Left kidney (tissue), 2 donors: ENCODE measurements around the gene IL20RA. TPM values are rescaled to one million over a fixed set of nuclear protein-coding genes. Genes with fewer than 3 reads are reported as not detected.

ENCODE experiments used
- DNase-seq: peaks from one replicate; pipeline ENCODE4 v3.0.0-alpha.2; 2013
- polyA plus RNA-seq: library from polyadenylated mRNA; unstranded; fragments of 120-200 nt; gene quantifications from one replicate; pipeline ENCODE4 v1.2.1, GENCODE V29; 2013; ENCODE audit not compliant: insufficient read length

The IL20RA gene
- polyA plus RNA-seq, 1 donor = 2.1 TPM

DNA sequence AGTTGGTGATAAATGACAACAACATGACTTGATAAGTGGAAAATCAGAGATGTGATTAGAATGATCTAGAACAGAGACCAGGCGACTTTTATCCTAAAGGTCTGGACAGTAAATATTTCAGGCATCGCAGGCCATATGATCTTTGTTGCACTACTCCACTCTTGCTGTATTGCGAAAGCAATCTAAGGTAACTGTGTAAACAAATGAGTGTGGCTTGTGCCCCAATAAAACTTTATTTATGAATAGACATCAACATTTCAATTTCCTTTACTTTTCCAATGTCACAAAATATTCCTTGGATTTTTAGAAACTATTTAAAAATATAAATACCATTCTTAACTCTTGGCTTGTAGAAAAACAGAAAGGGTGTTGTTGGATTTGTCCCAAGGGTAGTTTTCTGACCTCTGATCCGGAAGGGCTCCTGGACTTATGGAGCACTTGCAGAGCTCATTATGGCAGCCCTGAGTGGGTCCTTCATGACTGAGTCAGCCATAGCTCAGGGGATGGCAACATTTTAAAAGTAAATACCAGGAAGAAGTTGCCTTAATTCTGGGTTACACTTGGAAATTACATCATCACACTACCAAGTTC lies 34.5 kb downstream of the IL20RA start:
- DNase-seq = no peak

DNA sequence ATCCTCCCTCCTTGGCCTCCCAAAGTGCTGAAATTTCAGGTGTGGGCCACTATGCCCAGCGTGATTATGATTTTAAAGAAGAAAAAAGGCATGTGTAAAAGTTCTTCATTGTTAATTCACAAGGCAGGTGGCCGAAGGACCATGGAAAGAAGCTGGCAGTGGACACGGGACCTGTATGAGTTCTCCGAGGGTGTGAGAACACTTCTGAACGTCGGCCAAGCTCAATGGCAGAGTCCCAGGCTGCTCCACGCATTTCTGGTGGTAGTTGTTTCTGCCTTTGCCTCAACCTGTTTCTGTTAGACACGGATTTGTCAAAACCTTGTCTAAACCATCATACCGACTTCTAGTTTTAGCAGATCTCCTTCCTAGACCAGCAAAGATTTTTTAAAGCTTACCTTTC lies 36.6 kb downstream of the IL20RA start:
- no peak for DNase-seq

DNA sequence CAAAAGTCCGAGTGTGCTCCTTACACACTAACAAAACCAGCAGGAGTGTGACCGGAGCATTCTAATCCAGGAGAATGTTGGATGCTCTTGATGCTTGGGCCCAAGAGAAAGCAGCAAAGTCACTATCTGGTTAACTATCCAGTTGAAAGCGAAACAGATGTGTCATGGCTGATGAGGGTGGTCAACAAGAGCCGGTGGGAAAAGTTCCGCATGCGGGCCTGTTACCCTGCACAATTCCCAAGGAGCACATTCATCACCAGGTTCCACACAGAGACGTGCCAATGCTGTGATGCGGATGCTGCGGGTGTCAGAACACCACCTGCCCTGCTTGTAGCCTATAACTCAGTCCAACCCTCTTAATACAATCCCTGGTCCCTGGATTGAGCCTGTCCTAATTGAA lies 38.7 kb downstream of the IL20RA start:
- DNase-seq = no peak

DNA sequence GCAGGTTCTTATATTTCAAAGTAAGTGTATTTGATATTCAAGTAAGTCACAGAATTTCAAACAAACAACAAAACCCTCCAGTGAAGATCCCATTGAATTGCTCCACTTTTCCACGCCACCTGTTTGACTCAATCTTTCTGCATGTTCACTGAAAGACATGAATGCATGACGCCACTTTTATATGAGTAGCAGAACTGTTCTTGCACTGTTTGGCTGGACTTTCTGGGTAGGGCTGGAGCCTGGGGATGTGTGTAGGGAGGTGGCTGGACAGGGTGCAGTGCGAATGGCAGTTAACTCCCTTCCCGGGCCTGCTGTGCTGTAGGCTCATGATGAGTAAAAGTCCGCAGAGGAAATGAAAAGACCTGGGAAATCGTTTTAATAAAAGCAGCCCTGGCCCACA lies 39.7 kb downstream of the IL20RA start:
- DNase-seq = no peak

DNA sequence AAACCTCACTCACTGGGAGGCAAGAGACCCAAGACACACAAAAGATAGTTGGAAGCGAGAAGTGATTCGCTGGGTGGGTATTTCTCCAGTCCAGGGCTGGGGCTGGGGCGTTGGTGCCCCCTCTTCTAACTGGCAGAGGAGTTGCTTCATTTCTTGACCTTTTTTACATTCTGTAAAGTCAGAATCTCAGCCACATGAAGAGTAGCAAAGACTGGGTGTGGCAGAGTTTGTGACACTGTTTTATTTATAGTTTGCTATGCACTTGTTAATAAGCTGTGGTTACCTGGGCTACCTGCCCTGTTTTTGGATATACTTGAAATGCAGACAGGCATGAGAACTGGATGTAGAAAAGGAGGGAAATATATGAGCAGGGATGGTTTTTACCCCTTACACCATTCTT lies 42.3 kb downstream of the IL20RA start:
- no peak for DNase-seq

DNA sequence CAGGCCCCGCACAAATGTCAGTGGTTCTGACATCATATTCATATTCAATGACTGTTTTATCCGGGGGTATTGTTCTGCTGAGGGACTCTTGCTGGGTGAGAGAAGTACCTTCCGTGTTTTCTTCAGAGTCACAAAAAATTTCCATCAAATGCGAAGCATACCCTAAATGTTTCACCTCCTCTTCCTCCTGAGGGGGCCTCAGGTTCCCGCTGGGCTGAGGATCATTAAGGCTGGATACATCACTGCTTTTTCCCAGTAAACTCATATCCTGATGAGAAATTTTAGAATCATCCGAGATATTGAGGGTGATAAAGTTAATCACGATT lies 42.8 kb downstream of the IL20RA start:
- DNase-seq = no peak

GRCh38 chr6:137001299-137001976 lies 43.3 kb downstream of the IL20RA start:
- DNase-seq = no peak

GRCh38 chr6:137000825-137001224 lies 43.9 kb downstream of the IL20RA start:
- no peak for DNase-seq

- no peak for DNase-seq
Observed at GRCh38 chr6:136995521-136995920, 49.2 kb downstream of the IL20RA start.

DNA sequence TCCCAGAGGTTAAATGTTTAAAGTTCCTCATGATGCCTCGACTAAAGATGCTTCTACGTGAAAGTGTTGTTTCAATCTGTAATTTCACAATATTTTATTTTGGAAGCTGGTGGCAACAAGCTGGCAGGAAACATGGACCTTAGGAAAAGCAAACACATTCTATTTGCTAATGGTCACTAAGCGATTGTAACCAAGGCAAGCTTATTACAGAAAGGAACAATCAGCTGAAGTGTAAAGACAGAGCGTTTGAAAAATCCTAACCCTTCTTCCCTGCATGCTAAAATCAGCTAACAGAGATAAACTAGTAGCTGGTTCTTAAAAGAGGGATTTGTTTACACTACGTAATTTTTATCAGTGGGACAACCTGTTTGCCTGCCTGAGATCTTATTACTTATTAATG lies 50.0 kb downstream of the IL20RA start:
- DNase-seq = no peak

- no peak for DNase-seq
Observed at GRCh38 chr6:136992113-136992512, 52.7 kb downstream of the IL20RA start.

DNA sequence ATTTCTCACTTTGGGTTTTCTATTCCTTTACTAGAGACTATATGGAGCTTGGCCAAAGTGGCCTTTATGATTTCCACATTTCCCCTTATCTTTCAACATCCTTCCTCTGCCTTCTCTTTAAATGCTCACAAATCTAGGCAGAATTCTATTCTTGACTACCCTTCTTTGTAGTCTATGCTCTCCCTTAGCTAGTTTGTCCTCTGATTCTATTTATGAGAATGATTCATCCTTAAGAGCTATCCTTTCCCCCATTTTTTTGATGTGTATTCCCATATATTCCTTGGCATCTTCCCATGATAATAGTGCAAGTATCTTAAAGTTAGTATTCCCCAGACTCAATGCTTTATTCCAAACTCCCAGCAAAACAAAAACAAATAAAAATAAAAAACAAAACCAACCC lies 53.1 kb downstream of the IL20RA start:
- no peak for DNase-seq

DNA sequence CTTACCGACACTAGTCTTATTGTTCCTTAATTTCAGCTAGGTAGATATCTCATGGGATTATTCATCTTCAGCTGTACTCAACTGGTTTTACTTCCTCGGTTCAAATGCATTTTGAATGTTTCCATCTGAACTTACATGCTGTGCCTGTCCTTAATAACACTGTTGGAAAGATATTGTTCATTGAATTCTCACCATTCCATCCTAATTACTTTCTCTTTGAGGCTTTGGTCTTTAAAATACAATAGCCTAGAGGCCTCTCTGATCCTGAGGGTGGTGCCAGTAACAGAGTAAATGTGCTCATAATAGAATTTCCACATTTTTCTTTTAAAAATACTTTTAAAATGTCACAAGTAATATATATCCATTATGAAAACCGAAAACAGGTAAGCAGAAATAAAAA lies 54.0 kb downstream of the IL20RA start:
- DNase-seq = no peak

- DNase-seq = no peak
Observed at GRCh38 chr6:136990242-136990578, 54.6 kb downstream of the IL20RA start.

DNA sequence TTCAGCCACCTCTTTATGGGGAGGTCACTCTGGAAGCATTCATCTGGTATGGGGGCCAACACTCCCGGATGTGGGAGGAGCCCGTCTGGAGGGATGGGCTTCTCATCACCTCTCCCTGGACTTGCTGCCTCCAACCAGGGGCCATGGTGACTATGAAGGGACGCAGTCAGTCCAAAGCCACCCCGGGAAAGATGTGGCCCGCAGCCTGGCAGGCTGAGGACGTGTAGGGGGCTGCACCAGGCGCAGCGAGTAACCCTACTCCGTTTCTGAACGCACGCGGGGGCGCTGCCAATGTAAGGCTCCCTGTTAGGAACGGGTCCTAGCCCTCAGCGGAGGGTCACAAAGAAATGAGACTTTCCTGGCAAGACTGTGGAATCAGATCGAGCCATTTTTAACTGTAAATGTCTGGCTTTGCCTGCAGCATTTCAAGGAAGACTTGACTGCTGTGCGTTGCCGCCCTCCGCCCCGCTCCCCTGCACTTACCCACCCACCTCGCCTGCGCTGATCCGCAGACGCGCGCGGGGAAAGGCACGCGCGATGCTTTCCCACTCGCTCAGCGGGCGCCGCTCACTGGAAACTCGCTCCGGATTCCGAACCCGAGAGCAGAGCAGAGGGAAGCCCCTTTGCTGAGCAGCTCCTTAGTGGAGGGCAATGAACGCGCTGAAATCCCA lies 55.1 kb downstream of the IL20RA start:
- DNase-seq = peak; percentile 30

GRCh38 chr6:136987526-136987925 lies 57.2 kb downstream of the IL20RA start:
- no peak for DNase-seq

DNA sequence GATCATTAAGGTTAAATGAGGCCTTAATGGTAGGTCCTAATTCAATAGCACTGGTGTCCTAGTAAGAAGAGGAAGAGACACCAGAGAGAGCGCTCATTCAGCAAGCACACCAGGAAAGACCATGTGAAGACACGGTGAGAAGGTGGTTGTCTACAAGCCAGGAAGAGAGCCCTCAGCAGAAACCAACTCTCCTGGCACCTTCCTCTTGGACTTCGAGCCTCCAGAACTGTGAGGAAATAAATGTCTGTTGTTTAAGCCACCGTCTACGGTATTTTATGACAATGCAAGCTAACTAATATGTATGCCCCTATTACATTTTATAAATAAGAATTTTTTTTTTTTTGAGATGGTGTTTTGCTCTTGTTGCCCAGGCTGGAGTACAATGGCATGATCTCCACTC lies 59.3 kb downstream of the IL20RA start:
- no peak for DNase-seq

DNA sequence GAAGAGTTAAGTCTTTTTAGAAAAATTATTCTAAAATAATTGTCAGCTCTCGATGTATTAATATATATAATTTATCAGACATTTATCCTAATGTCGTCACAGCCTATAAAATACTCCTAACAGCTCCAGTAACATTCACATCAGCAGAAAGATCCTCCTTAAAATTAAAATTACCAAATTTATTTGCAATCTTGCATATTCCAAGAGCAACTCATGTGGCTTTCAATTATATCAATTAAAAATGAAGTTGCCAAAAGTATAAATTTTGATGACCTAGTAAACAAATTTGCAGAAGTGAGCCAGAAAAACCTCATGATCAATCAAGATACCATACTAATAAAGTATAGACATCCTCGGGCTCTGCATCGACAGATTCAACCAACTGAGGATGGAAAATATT lies 60.2 kb downstream of the IL20RA start:
- DNase-seq = no peak

DNA sequence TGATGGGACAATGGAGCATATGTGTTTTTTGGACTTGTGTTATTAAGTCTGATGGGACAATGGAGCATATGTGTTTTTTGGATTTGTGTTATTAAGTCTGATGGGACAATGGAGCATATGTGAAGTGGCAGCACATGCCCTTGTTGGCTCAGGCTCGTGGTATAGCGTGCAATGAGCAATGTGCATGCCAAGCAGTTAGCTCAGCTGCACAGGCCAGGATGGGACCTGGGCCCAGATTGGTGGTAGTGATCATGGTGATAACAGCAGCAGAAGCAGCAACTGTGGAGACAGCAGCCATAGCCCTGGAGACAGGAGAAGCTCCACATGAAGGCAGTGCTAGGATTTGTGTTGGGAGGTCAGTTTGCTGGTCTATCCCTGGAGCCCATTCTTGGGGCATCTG lies 61.1 kb downstream of the IL20RA start:
- DNase-seq = no peak

DNA sequence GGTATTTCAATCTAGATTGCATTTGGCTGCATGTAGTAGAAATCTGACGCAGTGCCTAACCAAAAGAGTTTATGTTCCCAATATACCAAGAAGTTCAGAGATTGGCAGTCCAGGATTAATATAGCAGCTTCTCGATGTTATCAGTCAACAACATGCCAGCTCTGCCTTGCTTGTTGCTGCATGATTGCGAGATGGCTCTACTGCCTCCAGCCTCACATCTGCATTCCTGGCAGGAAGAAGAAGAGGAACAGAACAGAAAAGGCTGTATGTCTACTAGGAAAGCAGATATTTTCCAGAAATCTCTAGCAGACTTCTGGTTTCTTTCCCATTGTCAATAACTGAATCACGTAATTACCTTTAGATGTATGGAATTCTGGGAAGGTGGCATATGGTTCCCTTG lies 61.8 kb downstream of the IL20RA start:
- DNase-seq = no peak

DNA sequence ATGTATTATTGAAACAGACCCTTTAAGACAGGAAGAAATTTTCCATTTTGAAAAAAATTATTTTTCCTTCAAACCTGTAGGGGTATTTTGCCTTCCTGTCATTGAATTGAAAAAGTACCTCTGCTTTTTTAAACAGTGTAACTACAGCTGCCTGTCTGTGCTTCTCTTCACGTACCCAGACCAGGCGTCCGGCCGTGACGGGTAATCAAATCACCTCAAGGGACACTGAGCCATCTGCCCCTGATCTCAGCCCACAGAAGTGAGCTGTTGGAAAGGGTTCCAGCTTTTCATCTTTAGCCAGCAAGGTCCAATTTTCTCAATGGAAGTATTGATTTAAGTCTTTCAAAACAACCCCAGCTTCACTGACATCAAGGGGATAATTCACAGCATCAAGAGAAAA lies 64.7 kb downstream of the IL20RA start:
- no peak for DNase-seq

DNA sequence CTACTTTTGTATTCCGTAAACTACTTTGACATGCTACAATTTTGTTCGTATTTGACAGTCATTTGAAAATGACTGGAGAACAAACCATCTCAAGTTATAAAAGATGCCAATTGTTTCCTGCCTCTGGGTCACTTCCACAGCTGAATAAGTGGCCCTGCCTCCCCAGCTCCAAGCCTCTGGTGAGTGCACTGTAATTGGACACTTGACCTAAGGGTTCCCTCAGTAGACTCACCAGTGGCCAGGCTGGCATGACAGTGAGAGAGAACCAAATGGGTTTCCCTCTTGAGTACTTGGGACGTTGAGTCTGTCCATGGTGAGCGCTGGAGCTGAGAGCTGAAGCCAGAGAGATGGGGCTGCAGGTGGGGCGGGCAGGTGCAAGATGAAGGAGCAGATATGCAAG lies 65.6 kb downstream of the IL20RA start:
- DNase-seq = no peak

GRCh38 chr6:136977075-136977474 lies 67.7 kb downstream of the IL20RA start:
- no peak for DNase-seq

DNA sequence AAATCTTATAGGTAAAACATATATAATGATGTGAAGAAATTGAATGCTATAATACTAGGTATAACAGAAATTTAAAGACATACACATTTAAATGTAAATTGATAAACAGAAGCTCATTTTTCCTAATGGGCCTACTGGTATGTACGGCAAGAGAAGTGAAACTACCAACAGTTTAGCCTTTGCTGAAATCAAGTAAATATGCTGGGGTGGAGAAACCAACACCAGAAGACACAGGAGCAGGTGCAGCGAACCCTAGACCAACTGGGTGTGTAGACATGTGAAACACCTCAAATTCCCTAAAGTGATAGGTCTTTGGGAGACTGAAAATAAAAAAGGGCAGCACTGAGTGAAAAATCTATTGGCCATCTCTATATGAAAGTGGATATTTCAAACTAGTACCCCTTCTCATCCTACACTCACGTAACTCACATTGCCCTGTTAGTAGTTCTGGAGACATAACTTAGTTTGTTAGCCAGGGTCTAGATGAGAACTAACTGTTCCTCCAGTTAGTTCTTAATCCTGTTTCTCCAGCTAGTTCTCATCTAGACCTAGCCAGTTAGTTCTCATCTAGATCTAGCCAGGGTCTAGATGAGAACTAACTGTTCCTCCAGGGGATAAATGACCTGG lies 69.6 kb downstream of the IL20RA start:
- no peak for DNase-seq
